Activated CD4-positive, alpha-beta T cell treated with anti-CD3 and anti-CD28 coated beads for 36 hours (primary cell): Measurements from ENCODE around the gene SYNE3. TPM values are rescaled to one million over a fixed set of nuclear protein-coding genes. Genes with fewer than 3 reads are reported as not detected.

Experiments used
- ATAC-seq: fragments of 200-7000 bp; cut with Tn5 transposase; one replicate; pipeline ENCODE4 v1.10.0; 2021; ENCODE audit warnings: mild to moderate bottlenecking, moderate library complexity
- CTCF ChIA-PET: fragments of 350-600 bp; sonication (Branson Sonifier 250); formaldehyde crosslinking; loops from one replicate; lab custom pipeline; 2021; ENCODE audit warnings: antibody characterized with exemption; lab: Charles Lee
- POLR2A ChIA-PET: fragments of 350-600 bp; sonication (Branson Sonifier 250); formaldehyde crosslinking; loops from one replicate; lab custom pipeline; 2021; ENCODE audit warnings: antibody characterized with exemption, inconsistent platforms; lab: Charles Lee
- DNase-seq: peaks from one replicate; pipeline ENCODE4 v3.0.0-alpha.2; 2020
- H3K27ac Mint-ChIP-seq: one replicate; pipeline ENCODE4 v1.8.0; 2021; ENCODE audit warnings: mixed read lengths
- H3K27me3 Mint-ChIP-seq: one replicate; pipeline ENCODE4 v1.8.0; 2021; ENCODE audit warnings: mixed read lengths
- H3K36me3 Mint-ChIP-seq: one replicate; pipeline ENCODE4 v1.8.0; 2021; ENCODE audit warnings: low read depth, mixed read lengths
- H3K4me1 Mint-ChIP-seq: one replicate; pipeline ENCODE4 v1.8.0; 2021; ENCODE audit warnings: mixed read lengths
- H3K4me3 Mint-ChIP-seq: one replicate; pipeline ENCODE4 v1.8.0; 2021; ENCODE audit warnings: mild to moderate bottlenecking, moderate library complexity, mixed read lengths
- H3K9me3 Mint-ChIP-seq: one replicate; pipeline ENCODE4 v1.8.0; 2021; ENCODE audit warnings: low read depth, mixed read lengths
- intact Hi-C, 2 experiments: fragments of 100-400 bp; cut with DNase I in 1 of 2; cut with micrococcal nuclease in 1 of 2; formaldehyde crosslinking; loops; one replicate each; pipeline versions ENCODE4 v1.14.2 to v1.15.1; 2022 to 2024; cut with DNase I, micrococcal nuclease
- total RNA-seq, 2 experiments: library from RNA; stranded (reverse); gene quantifications; one replicate each; pipeline ENCODE4 v1.2.3, GENCODE V29; 2021

Gene SYNE3
- total RNA-seq, 2 experiments from 2014 or later: 27.3 to 34.2 TPM

DNA sequence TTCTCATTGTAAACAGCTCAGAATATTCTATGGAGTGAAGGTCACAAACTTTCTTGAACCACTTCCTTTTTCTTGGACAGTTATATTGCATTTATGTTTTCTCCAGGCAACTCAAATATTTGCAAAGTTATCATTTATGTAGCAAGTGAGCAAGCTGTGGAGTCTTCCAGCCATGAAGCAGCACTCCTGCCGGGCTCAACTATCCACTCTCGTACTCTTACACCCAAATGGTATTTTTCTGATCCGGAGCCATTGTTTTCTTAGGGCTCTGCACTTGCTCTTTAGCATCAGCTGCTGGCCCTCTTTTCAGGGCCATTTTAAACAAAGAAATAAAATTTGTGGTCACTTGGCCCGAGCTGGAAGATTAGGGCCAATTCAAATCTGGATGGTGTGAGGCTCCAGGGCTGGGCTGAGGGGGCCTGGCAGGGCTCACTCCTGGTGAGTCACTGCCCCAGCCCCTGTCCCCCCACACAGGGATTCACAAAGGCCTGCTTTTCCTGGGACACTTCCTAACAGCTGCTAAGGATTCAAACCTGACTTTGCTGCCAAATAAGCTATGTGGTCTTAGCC is 19.7 kb downstream of the SYNE3 start:
- POLR2A ChIA-PET: interaction anchor here (1.7 kb wide), 1 partner anchor 26 kb away, joined by 8 read pairs; no protein-coding TSS in a partner anchor
- DNase-seq (no peak), ATAC-seq (no peak)
- Mint-ChIP-seq H3K9me3 (peaks cover 4% of the 10 kb centered on the region), H3K4me1 (peaks cover 70% of the 10 kb centered on the region), H3K27me3 (no peaks in the 10 kb centered on the region), H3K27ac (peak overlapping the region; percentile 77), H3K36me3 (peaks cover 26% of the 10 kb centered on the region), H3K4me3 (no peak overlapping the region)
- CTCF ChIA-PET: interaction anchor here (0.6 to 3.0 kb wide), 10 partner anchors 9 to 461 kb away, joined by 3 to 12 read pairs (median 4); partner anchors contain the start of gene GLRX5
- intact Hi-C loops: loop anchor here in 1 of 2 experiments (2.0 to 5.0 kb wide), 2 partner anchors 22 to 36 kb away; no protein-coding TSS in a partner anchor

DNA sequence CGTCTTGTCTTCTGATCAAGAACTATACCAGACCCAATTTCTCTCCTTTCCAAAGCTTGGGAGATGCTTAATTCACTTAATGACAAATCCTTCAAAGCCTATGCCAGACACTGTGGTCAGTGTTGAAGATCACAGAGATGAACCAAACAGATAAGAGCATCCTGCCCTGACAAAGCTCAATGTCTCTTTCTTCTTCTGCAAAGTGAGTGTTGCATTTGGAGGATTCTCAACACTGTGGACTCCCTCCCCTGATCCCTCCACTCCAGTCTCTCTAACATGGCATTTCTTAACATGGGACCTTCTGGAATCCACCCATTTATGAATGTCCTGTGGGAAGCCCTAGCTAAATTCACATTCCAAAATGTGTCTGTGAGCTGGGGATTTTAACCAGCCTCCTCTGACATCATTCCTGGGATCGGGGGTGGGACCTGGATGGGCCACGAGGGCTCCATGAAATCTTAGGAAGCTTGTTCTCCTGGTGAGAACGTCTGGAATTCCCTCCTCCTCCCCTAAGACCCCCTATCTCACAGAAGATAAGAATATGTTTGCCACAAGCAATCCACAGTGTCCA is 20.3 kb downstream of the SYNE3 start:
- POLR2A ChIA-PET: interaction anchor here (1.7 kb wide), 1 partner anchor 27 kb away, joined by 8 read pairs; no protein-coding TSS in a partner anchor
- Mint-ChIP-seq H3K9me3 (peaks cover 4% of the 10 kb centered on the region), H3K27ac (peak overlapping the region; percentile 77), H3K4me3 (no peak overlapping the region), H3K27me3 (no peaks in the 10 kb centered on the region), H3K4me1 (peaks cover 68% of the 10 kb centered on the region), H3K36me3 (peaks cover 26% of the 10 kb centered on the region)
- ATAC-seq: peak; percentile 50
- no peak for DNase-seq
- intact Hi-C loops: loop anchor here in 1 of 2 experiments (2.0 to 5.0 kb wide), 2 partner anchors 23 to 36 kb away; no protein-coding TSS in a partner anchor
- CTCF ChIA-PET: interaction anchor here (0.6 to 3.0 kb wide), 11 partner anchors 8 to 462 kb away, joined by 3 to 12 read pairs (median 3); partner anchors contain the start of gene GLRX5

DNA sequence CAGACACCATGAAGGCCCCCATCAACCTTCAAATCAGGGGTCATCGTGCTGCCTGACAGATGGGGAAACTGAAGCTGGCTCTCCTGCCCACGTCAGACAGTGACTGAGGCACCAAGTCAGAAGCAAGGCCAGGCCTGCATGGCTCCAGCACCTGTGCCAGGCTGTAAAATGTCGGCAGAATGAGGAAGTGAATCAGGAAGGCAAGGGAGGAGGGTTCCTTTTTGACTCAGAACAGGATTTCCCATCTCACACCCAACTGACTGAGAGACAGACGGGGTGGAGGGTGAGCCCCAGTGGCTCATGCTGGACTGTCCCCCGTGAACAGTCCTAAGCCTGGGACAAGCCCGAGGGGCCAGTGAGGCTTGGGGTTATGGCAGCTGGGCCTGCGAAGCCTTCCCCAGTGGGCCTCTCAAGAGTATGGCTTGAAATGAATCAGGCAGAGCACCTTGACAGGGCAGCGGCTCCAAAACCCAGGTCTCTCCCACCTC is 20.9 kb downstream of the SYNE3 start:
- DNase-seq (peak; percentile 49), ATAC-seq (peak; percentile 78)
- H3K27me3 Mint-ChIP-seq: no peaks in the 10 kb centered on the region
- peaks cover 22% of the 10 kb centered on the region for H3K36me3 Mint-ChIP-seq
- CTCF ChIA-PET: interaction anchor here (1.1 to 3.0 kb wide), 6 partner anchors 13 to 41 kb away, joined by 3 to 12 read pairs (median 4); partner anchors contain the start of gene GLRX5
- intact Hi-C loops: loop anchor here (1.0 to 5.0 kb wide), 4 partner anchors 23 to 39 kb away; no protein-coding TSS in a partner anchor
- peak overlapping the region; percentile 76 for H3K27ac Mint-ChIP-seq
- peak overlapping the region; percentile 8 for H3K4me3 Mint-ChIP-seq
- H3K9me3 Mint-ChIP-seq: peaks cover 4% of the 10 kb centered on the region
- peaks cover 66% of the 10 kb centered on the region for H3K4me1 Mint-ChIP-seq
- POLR2A ChIA-PET: interaction anchor here (1.7 kb wide), 1 partner anchor 28 kb away, joined by 8 read pairs; no protein-coding TSS in a partner anchor

DNA sequence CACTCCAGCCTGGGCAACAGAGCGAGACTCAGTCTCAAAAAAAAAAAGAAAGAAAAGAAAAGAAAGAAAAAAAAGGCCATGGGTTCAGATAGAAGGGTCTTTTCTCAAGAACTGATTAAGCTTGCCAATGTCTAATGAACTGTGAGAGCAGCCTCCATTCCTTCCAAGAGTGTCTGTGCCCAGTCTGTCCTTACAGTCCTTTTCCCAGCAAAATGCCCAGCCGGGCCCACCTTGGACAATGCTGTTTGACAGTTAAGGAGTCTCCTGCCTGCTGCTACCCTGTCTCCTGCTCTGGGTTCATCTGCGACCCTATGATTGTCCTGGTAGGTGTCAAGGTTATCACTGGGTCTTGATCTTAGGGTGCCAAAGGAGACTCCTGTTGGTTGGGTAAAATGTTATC is 21.4 kb downstream of the SYNE3 start:
- H3K36me3 Mint-ChIP-seq: peaks cover 21% of the 10 kb centered on the region
- H3K27me3 Mint-ChIP-seq: no peaks in the 10 kb centered on the region
- peak overlapping the region; percentile 8 for H3K4me3 Mint-ChIP-seq
- intact Hi-C loops: loop anchor here (1.0 to 5.0 kb wide), 3 partner anchors 28 to 39 kb away; no protein-coding TSS in a partner anchor
- DNase-seq: no peak
- H3K27ac Mint-ChIP-seq: peak overlapping the region; percentile 76
- no peak for ATAC-seq
- POLR2A ChIA-PET: interaction anchor here (1.7 kb wide), 1 partner anchor 28 kb away, joined by 8 read pairs; no protein-coding TSS in a partner anchor
- peaks cover 61% of the 10 kb centered on the region for H3K4me1 Mint-ChIP-seq
- peaks cover 4% of the 10 kb centered on the region for H3K9me3 Mint-ChIP-seq
- CTCF ChIA-PET: interaction anchor here (1.1 to 3.0 kb wide), 3 partner anchors 13 to 32 kb away, joined by 3 to 12 read pairs (median 4); no protein-coding TSS in a partner anchor

DNA sequence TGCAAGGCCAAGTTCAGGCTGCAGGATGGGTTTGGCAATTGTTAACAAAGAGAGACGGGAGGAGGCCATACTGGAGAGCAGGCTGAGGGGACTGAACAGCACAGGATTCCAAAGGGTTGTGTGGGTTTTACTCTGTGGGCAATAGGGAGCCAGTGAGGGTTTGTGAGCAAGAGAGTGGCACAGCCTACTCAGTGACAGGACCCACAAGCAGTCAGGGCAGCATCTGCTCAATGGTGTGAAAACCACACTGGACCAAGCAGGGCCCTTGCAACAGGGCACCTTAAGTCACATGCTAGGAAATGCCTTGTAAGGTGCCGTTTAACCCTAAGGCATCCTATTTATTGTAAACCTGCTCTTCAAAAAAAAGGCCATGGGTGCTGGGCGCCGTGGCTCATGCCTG is 22.0 kb downstream of the SYNE3 start:
- POLR2A ChIA-PET: no interaction called here
- no peaks in the 10 kb centered on the region for H3K27me3 Mint-ChIP-seq
- ATAC-seq (no peak), DNase-seq (no peak)
- intact Hi-C loops: no loop called here
- H3K4me3 Mint-ChIP-seq: no peak overlapping the region
- H3K27ac Mint-ChIP-seq: peak overlapping the region; percentile 5
- peaks cover 21% of the 10 kb centered on the region for H3K36me3 Mint-ChIP-seq
- CTCF ChIA-PET: interaction anchor here (0.6 to 3.0 kb wide), 3 partner anchors 11 to 32 kb away, joined by 3 to 12 read pairs (median 3); no protein-coding TSS in a partner anchor
- peaks cover 4% of the 10 kb centered on the region for H3K9me3 Mint-ChIP-seq
- peaks cover 56% of the 10 kb centered on the region for H3K4me1 Mint-ChIP-seq

DNA sequence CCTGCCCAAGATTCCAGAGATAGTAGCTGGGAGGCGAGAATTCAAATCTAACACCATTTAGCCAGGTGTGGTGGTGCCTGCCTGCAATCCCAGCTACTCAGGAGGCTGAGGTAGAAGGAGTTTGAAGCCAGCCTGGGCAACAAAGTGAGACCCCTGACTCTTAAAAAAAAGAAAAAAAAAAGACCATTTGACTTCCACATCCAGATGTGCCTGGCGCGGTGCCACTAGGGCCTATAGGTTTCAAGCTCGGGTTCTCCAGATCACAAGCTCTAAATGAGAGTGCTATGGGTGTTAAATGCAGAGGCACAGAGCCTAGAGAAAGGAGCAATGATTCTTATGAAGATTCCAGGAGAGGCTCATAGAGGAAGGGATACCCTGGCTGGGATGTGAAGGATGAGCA is 22.5 kb downstream of the SYNE3 start:
- H3K27ac Mint-ChIP-seq: peak overlapping the region; percentile 5
- H3K4me1 Mint-ChIP-seq: peaks cover 52% of the 10 kb centered on the region
- intact Hi-C loops: no loop called here
- no peak for ATAC-seq
- H3K4me3 Mint-ChIP-seq: no peak overlapping the region
- peaks cover 4% of the 10 kb centered on the region for H3K9me3 Mint-ChIP-seq
- CTCF ChIA-PET: interaction anchor here (0.6 to 0.8 kb wide), 3 partner anchors 11 to 51 kb away, joined by 3 read pairs; no protein-coding TSS in a partner anchor
- no peaks in the 10 kb centered on the region for H3K27me3 Mint-ChIP-seq
- H3K36me3 Mint-ChIP-seq: peaks cover 21% of the 10 kb centered on the region
- DNase-seq: no peak
- POLR2A ChIA-PET: no interaction called here

DNA sequence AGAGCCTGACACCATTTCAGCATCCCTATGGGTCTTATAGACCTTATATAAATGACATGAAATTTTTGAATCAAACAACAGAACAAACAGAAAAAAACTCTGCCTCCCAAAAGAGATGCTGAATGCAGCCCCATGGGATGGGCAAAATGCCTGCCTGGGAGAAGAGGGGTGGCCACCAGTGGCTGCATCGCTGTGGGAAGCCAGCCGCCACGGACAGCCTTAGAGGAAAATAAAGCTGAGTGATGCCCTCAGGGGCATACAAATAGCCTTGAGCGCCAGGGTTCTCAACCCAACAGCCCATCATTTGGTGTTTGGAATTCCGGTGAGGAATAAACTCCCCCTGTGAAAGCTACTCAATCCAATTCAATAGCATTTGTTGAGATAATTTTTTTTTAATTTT is 22.9 kb downstream of the SYNE3 start:
- Mint-ChIP-seq H3K9me3 (peaks cover 4% of the 10 kb centered on the region), H3K36me3 (peaks cover 21% of the 10 kb centered on the region), H3K27me3 (no peaks in the 10 kb centered on the region), H3K27ac (no peak overlapping the region), H3K4me1 (peaks cover 47% of the 10 kb centered on the region), H3K4me3 (no peak overlapping the region)
- ATAC-seq (no peak), DNase-seq (no peak)
- CTCF ChIA-PET: interaction anchor here (0.8 to 1.2 kb wide), 4 partner anchors 15 to 51 kb away, joined by 3 to 4 read pairs (median 3); no protein-coding TSS in a partner anchor
- intact Hi-C loops: no loop called here
- POLR2A ChIA-PET: no interaction called here

DNA sequence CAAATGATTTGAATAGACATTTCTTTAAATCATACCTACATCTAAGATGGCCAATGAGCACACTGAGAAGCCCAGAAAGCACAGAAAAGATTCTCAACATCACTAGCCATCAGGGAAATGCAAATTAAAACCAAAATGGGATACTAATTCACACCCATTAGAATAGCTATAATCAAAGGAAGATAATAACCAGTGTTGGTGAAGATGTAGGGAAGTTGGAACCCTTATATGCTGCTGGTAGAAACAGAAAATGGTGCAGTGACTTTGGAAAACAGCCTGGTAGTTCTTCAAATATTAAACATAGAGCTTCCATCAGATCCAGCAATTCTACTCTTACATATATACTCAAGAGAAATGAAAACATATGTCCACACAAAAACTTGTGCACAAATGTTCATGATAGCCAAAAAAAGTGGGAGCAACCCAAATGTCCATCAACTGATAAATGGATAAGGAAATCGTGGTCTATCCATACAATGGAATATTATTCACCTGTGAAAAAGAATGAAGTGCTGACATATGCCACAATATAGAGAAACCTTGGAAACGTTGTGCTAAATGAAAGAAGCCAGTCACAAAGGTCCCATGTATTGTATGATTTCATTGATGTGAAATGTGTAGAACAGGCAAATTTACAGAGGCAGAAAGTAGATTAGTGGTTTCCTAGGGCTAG is 24.4 kb downstream of the SYNE3 start:
- intact Hi-C loops: no loop called here
- Mint-ChIP-seq H3K4me1 (peaks cover 40% of the 10 kb centered on the region), H3K9me3 (peaks cover 4% of the 10 kb centered on the region), H3K4me3 (no peak overlapping the region), H3K27me3 (no peaks in the 10 kb centered on the region), H3K27ac (no peak overlapping the region), H3K36me3 (peaks cover 21% of the 10 kb centered on the region)
- DNase-seq (no peak), ATAC-seq (no peak)
- ChIA-PET POLR2A (no interaction called here), CTCF (interaction anchor here (1.2 kb wide), 1 partner anchor 27 kb away, joined by 4 read pairs; no protein-coding TSS in a partner anchor)

DNA sequence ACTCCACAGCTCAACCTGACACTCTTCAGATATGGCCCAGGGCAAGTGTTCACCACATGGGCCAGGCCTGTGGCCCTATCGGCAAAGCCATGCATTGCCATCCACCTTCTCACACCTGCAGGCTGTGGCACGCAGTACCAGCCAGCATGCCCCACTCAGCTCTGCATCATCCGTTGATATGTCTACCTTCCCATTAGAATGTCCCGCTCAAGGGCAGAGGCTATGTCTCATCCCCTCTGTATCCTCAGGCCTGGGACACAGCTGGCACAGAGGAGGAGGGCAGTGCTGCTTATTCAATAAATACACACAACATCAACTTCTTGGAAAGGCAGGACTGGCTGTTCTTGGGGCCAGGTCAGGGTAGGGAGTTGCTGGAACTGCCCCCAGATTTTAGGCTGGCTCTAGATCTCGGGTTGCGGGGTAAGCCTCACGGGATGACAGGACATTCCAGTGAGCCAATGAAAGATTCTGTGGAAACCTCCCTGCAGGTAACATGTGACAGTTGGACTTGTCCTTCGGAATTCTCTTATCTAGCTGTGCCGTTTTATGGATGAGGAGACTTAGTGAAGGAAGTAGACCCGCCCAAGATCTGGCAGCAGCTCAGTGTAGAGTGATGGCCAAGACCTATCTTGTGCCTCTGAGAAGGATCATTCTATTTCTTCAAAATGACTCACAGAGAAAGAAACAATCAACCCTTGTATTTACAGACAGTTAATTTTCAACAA is 25.6 kb downstream of the SYNE3 start:
- DNase-seq (no peak), ATAC-seq (no peak)
- Mint-ChIP-seq H3K27ac (no peak overlapping the region), H3K4me1 (peaks cover 29% of the 10 kb centered on the region), H3K9me3 (peaks cover 4% of the 10 kb centered on the region), H3K4me3 (no peak overlapping the region), H3K27me3 (no peaks in the 10 kb centered on the region), H3K36me3 (peaks cover 21% of the 10 kb centered on the region)
- CTCF ChIA-PET: interaction anchor here (1.1 kb wide), 1 partner anchor 37 kb away, joined by 3 read pairs; no protein-coding TSS in a partner anchor
- intact Hi-C loops: no loop called here
- POLR2A ChIA-PET: interaction anchor here (1.1 kb wide), 1 partner anchor 45 kb away, joined by 3 read pairs; no protein-coding TSS in a partner anchor

DNA sequence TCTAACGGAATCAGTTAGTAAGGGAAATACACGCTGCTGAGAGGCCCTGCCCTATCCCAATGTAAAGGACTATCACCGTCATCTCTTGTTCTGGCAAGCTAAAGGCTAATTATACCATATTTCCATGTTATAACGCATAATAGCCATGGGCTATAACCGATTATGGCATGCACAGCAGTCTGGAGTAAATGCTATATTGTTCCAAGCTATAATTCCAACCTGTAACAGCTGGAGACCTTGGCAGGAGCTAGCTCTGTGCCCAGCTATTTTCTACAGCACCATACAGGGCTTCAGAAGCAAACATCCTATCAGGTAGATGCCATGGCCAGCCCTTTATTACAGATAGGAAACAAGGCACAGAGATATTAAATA is 26.3 kb downstream of the SYNE3 start:
- no peak for ATAC-seq
- ChIA-PET CTCF (interaction anchor here (1.0 to 1.1 kb wide), 2 partner anchors 37 to 42 kb away, joined by 3 to 4 read pairs; no protein-coding TSS in a partner anchor), POLR2A (interaction anchor here (0.5 to 1.1 kb wide), 2 partner anchors 23 to 46 kb away, joined by 3 to 4 read pairs; no protein-coding TSS in a partner anchor)
- intact Hi-C loops: no loop called here
- Mint-ChIP-seq H3K27me3 (no peaks in the 10 kb centered on the region), H3K4me1 (peaks cover 26% of the 10 kb centered on the region), H3K9me3 (peaks cover 4% of the 10 kb centered on the region), H3K36me3 (peaks cover 17% of the 10 kb centered on the region), H3K4me3 (no peak overlapping the region), H3K27ac (no peak overlapping the region)
- no peak for DNase-seq
